HG03135 (cell line): Measurements from ENCODE around the gene LRRC7.

ENCODE experiments used
- ATAC-seq: cut with Tn5 transposase; IDR thresholded peaks from one replicate; pipeline ENCODE4 v1.9.1; 2021; ENCODE audit warnings: mild to moderate bottlenecking, moderate library complexity; ENCODE audit not compliant: unreplicated experiment

LRRC7 gene

DNA sequence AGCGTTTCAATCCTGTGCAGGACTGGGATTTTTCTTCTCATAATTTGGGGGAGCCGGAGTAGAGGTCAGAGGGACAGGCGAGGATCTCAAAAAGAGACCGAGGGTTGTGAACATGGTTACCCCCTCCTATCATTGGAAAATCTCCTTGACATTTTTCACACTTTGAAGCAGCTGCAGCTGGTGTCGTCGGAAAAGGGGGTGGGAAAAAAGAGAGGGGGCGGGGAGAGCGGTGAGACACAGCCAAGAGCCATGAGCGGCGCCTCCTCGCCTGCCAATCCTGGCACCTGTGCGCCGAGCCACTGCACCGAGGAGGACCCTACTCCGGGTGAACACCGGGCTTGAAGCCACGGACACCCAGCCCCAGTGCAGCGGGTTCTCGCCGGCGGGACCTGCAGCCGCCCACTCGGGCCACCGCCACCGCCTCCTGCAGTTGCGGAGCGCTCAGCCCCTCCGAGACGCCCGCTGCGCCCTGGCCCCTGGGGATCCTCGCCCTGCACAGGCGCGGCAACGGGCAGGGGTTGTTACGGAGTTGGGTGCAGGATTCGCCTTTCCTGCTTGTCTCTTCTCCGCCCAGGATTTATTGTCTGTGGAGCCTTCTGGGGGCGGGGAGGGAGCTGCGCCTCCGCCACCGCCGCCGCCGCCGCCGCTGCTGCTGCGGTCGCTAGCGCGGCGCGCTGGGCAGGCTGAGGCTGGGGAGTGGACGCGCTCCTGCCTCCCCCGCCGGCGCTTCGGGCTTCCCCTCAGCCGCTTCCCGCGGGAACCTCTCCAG, at the start of gene LRRC7:
Gene LRRC7, plus strand, starts transcription at position 271 of the 769 bp plus-strand sequence. CDS start 718 bp downstream, outside the sequence.
- no peak for ATAC-seq

DNA sequence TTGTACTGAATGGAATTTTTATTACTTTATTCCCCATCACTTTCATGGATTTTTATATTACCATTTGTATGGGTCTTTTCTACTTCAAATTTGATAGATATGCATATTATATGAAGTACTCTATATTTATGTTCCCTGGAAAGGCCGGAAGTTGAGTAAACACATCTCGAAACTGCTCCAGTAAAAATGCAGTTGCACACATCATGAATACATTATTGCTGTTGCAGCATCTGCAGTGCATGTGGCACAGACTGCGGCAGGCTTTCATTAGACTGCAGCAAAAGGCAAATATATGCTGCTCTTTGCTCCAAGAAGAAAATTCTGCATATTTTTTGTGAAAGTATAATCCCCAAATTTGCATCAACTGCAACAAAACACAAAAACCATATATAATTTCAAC, 48.7 kb upstream of the LRRC7 start:
- no peak for ATAC-seq

DNA sequence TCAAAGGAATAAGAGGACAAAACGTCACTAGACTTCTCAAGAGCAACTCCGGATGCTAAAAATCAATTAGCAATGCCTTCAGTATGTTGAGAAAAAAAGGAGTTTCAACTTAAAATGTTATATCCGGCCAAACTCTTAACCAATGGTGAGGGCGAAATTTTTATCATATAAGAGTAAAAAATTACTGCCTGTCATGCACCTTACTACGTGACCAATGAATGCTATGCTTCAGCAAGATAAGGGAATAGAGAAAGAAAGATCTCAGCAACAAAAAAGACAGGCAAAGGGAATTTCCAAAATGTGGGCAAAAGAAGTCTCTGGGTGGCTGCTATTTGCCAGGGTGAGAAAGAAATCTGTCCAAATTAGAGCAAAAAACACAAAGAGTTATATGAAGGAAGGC, 47.4 kb upstream of the LRRC7 start:
- ATAC-seq, result no peak

DNA sequence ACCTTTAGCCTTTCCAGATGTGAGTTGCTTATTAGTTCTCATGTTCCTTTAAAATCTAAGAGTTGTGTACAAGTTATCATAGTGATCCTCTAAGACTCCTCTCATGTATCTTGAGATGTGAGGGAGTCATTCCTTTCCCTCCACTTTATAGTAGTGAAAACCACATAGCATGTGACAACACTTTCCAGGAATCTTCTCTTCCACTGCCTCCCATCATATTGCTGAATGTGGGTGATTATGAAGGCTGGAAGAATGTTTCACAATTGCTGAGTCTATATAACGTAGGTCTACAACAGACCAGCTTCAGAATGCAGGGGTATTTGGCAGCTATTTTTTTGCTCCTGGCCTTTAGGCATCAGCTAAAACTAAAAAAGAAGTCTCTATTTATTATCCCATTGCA, 44.7 kb upstream of the LRRC7 start:
- ATAC-seq, result no peak

DNA sequence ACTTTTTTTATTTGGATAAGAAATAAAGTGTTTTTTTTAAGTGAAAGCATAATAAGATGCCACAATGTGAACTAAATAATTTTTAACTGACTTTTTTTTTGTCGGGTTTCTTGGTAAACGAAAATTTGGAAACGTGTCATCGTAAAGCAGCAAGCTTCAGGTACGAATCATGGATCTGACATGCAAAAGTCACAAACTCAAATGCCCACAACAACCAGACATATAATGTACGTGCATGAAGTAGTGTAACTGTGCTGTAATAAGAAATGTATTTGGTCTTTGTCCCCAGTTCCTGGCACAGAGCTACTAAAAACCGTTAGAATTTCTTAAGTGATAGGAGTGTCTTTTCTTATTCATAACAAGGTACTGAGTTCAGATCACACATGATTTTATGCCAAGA, 44.3 kb upstream of the LRRC7 start:
- no peak for ATAC-seq

DNA sequence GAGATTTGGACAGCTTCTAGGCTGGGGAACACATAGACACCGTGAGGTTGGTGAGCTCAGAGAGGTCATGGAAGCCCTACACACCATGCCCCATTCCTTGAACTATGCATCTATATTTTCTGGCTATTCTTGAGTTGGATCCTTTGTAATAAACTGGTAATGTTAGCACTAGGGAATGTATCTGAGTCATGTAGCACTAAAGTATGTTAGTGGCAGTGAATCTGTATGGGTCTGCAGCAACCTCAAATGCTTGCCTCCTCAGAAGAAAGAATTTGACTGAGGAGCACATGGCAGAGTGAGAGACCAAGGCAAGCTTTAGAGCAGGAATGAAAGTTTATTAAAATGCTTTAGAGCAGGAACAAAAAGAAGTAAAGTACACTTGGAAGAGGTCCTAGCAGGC, 43.7 kb upstream of the LRRC7 start:
- ATAC-seq, result no peak

DNA sequence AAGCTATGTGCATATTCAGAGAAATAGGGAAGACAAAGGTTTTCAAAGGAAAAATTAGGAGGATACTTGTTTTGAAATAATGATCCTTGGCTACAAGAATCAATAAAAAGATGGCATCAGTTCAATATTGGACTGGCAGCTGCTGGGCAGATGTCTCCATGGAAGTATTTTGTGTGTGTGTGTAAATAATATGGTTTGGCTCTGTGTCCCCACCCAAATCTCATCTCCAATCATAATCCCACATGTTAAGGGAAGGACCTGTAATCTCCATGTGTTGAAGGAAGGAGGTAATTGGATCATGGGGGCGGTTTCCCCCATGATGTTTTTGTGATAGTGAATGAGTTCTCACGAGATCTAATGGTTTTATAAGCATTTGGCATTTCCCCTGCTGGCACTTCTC, 40.4 kb upstream of the LRRC7 start:
- no peak for ATAC-seq

DNA sequence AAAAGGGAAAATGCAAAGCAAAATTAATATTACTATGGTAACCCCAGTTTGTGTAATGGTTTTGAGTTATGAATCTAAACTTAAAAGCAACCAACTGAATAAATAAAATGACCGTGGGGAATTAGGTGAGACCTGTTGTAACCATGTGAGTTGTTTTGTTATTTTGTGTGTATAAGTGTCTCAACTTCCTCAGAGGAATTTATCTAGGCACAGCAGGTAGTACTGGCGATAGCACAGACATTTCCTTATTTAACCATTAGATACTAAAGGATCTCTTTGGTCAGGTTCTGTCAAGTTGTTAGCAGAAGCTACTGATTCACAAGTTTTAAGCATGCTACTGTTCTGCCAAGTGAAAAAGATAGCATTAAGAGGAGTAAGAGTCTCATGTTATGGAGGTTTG, 39.3 kb upstream of the LRRC7 start:
- no peak for ATAC-seq

DNA sequence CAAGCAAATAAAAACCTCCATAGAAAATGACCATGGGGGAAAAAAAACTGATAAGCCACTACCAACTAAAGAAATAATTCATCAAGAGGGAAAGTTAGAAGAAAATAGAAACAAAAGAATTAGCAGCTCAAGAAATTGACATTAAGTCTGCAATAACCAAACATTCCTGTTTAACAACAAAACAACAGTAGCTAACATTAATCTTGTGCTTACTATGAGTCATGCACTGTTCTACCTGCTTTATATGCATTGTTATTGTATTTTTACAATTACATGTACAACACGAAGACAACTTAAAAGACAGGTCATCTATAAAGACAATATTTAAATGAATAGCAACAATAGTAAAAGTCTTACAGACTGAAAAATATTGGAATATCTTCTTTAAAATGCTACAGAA, 34.4 kb upstream of the LRRC7 start:
- ATAC-seq, result no peak

DNA sequence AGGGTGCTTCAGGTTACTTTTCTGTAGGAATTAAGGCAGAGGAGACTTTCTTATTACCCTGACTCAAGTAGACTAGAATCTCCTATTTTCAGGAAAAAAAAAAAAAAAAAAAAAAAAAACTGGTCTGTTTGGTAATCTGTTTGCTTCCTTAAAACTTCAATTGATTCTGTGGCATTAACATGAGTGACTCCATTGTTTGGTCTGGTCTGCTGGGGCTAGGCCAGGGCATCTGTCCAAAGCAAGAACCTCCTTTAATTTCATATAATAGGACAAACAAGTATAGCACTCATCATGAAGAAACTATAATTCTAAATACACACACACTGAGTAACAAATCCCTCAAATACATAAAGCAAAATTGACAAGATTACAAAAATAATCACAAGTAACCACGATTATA, 32.9 kb upstream of the LRRC7 start:
- no peak for ATAC-seq

DNA sequence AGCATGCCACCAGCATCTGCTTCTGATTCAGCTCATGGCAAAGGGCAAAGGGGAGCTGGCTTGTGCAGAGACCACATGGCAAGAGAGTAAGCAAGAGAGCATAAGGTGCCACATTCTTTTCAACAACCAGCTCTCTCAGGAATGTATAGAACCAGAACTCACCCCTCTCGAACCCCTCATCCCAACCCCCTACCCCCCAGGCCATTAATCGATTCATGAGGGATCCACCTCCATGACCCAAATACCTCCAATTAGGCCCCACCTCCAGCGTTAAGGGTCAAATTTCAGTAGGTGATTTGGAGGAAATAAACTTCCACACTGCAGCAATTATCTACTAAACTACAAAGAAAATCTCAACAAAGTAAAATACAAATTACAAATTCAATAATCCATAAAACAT, 32.2 kb upstream of the LRRC7 start:
- no peak for ATAC-seq

DNA sequence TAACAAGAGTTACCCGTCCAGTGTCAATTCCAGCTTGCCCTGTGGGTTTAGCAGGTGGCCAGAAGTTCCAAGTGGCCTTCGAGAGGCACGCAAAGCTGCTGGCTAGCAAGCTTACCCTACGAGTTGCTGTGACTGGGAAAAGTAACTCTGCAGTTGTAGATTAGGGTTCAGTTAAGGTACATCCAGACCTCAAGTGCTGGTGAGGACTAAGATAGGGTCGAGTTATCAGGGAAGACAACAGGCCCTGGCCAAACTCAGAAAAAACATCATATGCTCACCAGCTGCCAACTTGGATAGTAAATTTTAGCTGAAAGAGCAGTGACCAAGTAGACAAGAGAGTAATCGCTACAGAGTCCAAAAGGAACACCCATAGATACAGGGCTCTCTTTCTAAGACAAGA, 27.7 kb upstream of the LRRC7 start:
- no peak for ATAC-seq

DNA sequence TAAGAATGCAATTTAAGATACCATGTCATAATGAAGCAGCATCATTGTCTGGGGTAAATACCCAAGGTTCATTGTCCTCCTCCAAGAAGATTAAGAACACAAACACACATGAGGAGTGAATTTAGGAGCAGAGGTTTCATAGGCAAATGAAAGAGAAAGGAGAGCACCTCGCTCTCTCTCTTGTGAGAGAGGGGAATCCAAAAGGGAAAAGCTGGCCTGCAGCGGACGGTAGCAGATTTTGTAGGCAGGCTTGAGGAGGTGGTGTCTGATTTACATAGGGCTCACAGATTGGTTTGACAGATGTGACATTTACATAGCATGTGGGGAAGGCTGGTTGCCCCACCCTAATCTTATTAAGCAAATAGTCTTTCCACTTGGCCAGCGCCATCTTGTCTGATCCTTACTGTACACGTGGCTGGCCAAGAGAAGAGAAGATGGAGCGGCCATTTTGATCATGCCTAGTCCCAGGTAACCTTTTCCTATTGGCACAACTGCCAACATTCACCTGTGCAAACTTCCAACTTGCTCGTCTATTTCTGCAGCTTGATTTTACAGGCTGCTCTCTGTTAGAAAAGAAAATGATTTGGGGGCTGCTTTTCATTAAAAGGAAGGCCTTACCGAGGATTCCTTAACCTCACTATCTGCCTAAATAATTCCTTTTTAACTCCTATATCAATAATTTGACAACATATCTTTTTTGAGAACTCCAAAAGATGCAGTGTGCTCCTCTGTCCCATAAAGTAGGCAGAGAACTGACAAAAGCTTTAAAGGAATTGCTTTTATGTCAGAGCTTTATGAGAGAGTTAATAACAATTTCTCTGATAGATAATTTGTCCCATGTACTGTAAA, 16.0 kb upstream of the LRRC7 start:
- no peak for ATAC-seq

DNA sequence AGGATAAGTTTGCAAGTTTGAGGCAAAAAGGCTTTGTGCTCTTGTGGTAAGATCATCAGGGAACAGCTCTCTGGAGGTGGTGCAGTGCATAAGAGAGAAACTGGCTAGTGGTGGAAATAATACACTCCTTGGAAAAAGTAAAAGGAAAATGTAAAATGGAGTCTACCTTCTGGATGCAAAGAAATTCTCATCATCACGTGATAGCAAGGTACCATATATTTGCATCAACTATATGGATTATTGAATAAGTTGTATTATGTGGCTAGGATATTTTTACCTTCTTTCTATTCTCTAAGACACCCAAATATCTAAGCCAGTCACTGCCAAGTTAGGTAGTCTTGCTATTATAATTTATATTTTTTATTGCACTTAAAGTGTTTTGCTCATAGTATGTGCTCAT, 14.0 kb upstream of the LRRC7 start:
- ATAC-seq, result no peak

DNA sequence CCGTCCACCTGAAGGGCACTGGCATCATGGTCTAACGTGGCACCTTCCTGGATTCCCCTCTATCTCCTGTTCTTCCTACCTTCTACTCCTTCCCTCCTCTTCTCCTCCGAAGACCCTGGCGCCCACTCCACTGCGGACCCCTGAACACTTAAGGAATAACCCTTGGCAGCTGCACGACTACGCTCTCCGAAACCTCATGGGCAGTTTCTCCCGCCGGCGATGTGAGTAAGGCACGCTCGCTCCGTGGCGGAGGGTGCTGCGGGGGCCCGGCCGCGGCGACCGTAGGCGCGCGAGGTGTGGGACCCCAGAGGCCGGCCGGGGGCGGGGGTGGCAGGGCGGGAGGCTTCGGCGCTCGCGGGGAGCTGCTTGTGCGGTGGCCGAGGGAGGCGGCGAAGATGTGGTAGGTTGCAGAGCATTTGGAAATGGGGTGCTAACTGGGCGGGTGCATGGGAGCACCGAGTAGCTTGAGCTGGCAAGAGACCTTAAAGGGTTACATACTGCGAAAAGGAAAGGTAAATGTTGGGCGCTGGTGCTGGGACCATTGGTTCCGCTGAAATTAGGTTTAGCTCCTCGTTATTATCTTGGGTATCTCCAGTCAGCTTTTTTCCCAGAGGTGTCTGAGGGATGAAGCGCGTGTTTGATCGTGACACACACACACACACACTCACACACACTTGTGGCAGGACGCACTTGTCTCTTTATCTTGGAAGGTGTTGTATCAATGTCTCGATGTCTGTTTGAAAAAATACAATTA, 876 bp downstream of the LRRC7 start:
- no peak for ATAC-seq

DNA sequence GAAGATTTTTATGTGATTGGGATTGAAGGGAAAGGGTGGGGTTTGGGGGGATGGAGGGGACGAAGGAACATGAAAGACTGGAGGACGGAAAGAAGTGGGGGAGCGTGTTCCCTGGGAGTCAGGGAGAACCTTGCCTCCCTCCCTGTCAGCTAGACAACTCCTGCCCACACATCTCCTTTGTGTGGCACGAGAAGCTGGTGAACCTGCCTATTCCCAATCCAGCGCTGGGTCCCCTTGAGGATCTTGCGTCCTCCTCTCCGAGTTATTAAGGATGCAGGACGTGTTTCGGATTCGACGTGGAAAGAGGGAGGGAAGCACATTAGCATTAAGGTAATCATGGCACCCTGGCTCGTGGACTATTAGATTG, 1.4 kb downstream of the LRRC7 start:
- ATAC-seq, result no peak

DNA sequence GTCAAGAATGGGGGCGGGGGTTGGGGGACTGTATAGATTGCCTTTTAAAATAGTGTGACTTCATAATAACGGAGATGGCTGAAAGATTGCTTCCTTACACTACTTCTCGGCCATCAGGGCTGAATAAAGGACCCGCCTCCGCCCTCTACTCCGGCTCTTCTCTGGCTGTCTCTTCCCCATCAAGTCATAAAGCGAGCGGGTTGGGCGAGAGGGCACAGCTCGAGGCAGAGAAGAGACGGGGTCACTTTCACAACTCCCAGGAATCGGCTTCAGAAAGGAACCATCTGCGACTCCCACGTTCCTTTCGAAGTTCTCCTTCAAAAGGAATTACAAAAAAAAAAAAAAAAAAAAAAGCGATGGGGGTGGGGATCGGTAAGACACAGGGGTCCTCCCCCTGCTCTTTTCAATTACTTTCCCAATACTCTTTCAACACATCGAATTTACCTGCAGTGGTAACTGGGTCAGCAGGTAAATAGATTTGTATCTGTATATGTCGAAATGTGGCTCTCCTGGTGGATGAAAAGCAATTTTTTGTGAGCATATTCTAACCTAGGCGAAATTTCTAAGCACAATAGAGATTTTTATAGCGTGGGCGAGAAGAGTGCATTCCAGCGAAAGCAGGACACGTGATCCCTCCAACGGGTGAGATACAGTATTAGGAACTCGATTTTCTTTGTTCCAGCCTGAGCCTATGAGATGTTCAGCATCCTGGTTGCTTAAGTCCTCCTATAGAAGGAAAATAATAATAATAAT, 2.0 kb downstream of the LRRC7 start:
- ATAC-seq, result no peak

DNA sequence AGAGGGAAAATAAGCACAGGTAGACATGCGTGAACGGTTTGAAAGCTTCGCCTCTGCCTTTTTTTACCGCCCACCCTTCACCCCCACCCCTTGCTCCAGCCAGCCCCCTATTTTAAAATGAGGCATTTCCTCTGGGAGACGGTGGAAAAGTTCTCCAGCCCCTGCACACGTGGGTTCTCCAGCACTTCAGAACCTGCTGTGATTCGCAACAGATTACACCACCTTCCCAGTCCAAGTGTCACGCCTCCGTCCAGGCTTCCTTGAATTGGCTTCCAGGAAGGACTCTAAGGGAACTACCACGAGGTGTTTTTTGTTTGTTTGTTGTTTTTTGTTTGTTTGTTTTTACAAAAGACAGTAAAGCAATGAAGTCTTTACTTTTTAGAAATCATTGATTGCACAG, 2.6 kb downstream of the LRRC7 start:
- no peak for ATAC-seq

DNA sequence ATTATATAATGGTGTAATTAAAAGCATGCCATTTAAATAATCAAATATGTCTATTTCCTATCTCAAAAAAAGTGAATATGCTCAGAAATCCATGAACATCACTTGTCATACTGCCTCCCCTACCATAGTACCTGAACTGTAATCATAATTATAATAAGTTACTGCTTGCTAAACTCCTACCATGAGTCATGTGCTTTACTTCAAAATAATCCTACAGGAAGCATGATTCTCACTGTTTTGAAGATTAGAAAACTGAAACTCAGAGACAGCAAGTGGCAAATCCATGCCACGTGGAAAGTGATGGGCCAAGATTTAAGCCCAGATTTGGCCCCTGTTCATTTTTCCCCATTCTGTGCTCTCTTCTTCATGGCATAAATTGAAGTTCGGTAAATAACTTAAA, 5.2 kb downstream of the LRRC7 start:
- no peak for ATAC-seq

DNA sequence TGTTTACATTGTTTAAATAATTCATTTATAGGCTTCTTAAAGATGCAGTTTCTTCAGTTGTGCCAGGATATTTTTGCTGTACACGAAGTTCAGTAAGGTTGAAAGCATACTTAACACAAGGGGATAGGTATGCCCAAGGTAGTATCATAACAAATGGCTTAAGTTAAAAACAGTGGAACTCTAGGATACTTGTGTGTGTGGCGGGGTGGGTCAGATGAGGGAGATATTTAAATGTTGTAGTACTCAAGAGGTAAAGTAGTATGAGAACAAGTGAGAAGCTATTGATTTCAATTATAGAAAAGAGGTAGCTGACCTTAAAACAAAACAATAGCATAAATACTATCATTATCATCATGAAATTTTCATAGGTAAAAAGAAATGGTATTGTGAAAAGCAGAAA, 6.2 kb downstream of the LRRC7 start:
- no peak for ATAC-seq

DNA sequence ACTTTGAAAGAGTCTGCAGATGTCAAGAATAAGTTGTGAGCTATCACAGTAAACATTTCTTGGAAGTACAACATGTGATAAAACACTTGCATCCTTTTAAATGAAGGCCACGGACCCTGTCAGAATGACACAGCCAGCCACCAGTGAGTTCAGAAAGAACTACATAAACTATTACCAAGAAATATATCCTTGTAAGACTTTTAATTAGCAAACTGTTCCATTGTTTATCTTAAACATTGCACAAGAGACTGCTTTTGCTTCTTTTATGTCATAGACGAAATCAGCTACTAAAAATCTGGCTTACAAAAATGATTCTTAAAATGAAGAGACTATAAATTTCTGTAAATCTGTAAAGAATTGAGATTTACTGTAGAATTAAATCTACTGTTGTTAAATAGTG, 17.9 kb downstream of the LRRC7 start:
- no peak for ATAC-seq
